Lung (tissue), 13 donors: ENCODE data around the gene ARHGEF19. TPM values are rescaled to one million over a fixed set of nuclear protein-coding genes. Genes with fewer than 3 reads are reported as not detected.

ENCODE experiments used
- ATAC-seq: fragments of 200-7000 bp; cut with Tn5 transposase; one replicate; pipeline ENCODE4 v1.9.1; 2020; ENCODE audit warnings: moderate number of reproducible peaks; ENCODE audit not compliant: insufficient read depth, low FRiP score
- DNase-seq, 3 donors: peaks; one replicate each; pipeline ENCODE4 v3.0.0-alpha.2; 2013 to 2017
- H3K27ac ChIP-seq, 2 donors: one replicate each; pipeline ENCODE4 v1.5.1; 2013; ENCODE audit warnings: mild to moderate bottlenecking in 2 of 2, moderate library complexity in 2 of 2, control low read depth in 1 of 2, inconsistent platforms in 1 of 2, low read depth in 1 of 2, low read length in 1 of 2
- H3K27me3 ChIP-seq, 3 donors: one replicate each; pipeline ENCODE4 v1.5.1; 2013; ENCODE audit warnings: low read length in 2 of 3; ENCODE audit not compliant: control insufficient read depth in 3 of 3, insufficient read depth in 3 of 3
- H3K36me3 ChIP-seq, 4 donors: one replicate each; pipeline ENCODE4 v1.5.1; 2013; ENCODE audit warnings: low read length in 4 of 4, mild to moderate bottlenecking in 1 of 4, moderate library complexity in 1 of 4; ENCODE audit not compliant: control insufficient read depth in 4 of 4, insufficient read depth in 4 of 4
- H3K4me1 ChIP-seq, 5 donors: one replicate each; pipeline ENCODE4 v1.5.1; 2013; ENCODE audit warnings: low read length in 5 of 5, mild to moderate bottlenecking in 2 of 5, moderate library complexity in 1 of 5; ENCODE audit not compliant: control insufficient read depth in 5 of 5, insufficient read depth in 5 of 5
- H3K4me3 ChIP-seq: one replicate; pipeline ENCODE4 v1.5.1; 2013; ENCODE audit warnings: mild to moderate bottlenecking, control low read depth, moderate library complexity
- H3K9ac ChIP-seq, 2 donors: one replicate each; pipeline ENCODE4 v1.5.1; 2013; ENCODE audit warnings: low read length in 2 of 2, control low read depth in 1 of 2; ENCODE audit not compliant: insufficient read depth in 1 of 2
- H3K9me3 ChIP-seq, 4 donors: one replicate each; pipeline ENCODE4 v1.5.1; 2013; ENCODE audit warnings: low read length in 3 of 4, mild to moderate bottlenecking in 1 of 4, moderate library complexity in 1 of 4; ENCODE audit not compliant: control insufficient read depth in 4 of 4, insufficient read depth in 3 of 4
- CTCF ChIP-seq: IDR thresholded peaks from 2 replicates; pipeline ENCODE4 v1.5.1; 2012; ENCODE audit warnings: mild to moderate bottlenecking; ENCODE audit errors: control extremely low read depth, extremely low read depth
- WGBS, 2 donors: extraction: QIAGEN DNeasy Blood & Tissue Kit; methylation state at CpG; one replicate each; pipeline ENCODE4 v1.1.7; 2013; 5-methylcytosine and 5-hydroxymethylcytosine counted together
- polyA plus RNA-seq, 2 donors: library from polyadenylated mRNA; stranded (reverse); fragments of 200-250 nt; gene quantifications; one replicate each; pipeline ENCODE4 v1.2.1, GENCODE V29; 2013
- small RNA-seq: library from RNA; depleted of rRNA; stranded (forward); fragments of <200 nt; gene quantifications from one replicate; pipeline ENCODE3, GENCODE V24; 2014; ENCODE audit warnings: low replicate concordance
- total RNA-seq, 2 donors: library from RNA; depleted of rRNA in 1 of 2; stranded (reverse); fragments of >200 nt in 1 of 2; gene quantifications; one replicate each; pipeline ENCODE4 v1.2.1, GENCODE V29; 2014 to 2021
- donor health status: control.
- donor health status: control.
- donor health status: Bipolar disorder and iron deficiency.
- donor health status: healthy.
- donor health status: DM: yes; HTN: yes; CAD: no.

ARHGEF19 gene
- total and polyA plus RNA-seq, 4 donors: 9.5 to 17.3 (median 14.8) TPM

- DNase-seq (no peak), ATAC-seq (no peak)
- Histone ChIP-seq H3K9ac (no peak overlapping the region), H3K36me3 (peaks cover 0 to 25% (median 0%) of the 10 kb centered on the region in 4 donors), H3K27ac (no peak overlapping the region), H3K4me3 (no peak overlapping the region), H3K4me1 (peaks cover 8 to 55% (median 35%) of the 10 kb centered on the region in 5 donors), H3K9me3 (no peaks in the 10 kb centered on the region), H3K27me3 (peaks cover 0 to 6% (median 2%) of the 10 kb centered on the region in 3 donors)
- 94% methylated on average over 7 of the region's 7 CpGs for WGBS, 2 donors
- no peak for TF ChIP-seq CTCF
These were observed 63.3 kb downstream of the ARHGEF19 start for GRCh38 chr1:16149146-16149545.

GRCh38 chr1:16148329-16149092 is 63.9 kb downstream of the ARHGEF19 start:
- Histone ChIP-seq H3K9me3 (no peaks in the 10 kb centered on the region), H3K27me3 (no peaks in the 10 kb centered on the region), H3K4me1 (peaks cover 8 to 56% (median 35%) of the 10 kb centered on the region in 5 donors), H3K9ac (no peak overlapping the region), H3K4me3 (no peak overlapping the region), H3K27ac (no peak overlapping the region), H3K36me3 (peaks cover 0 to 26% (median 0%) of the 10 kb centered on the region in 4 donors)
- ATAC-seq (no peak), DNase-seq (no peak)
- no peak for TF ChIP-seq CTCF
- WGBS, 2 donors: 94 to 95% methylated on average over 39 of the region's 39 CpGs

Small RNA genes lying within 50 kb of the gene (small RNA-seq; reads per million reads assigned to genes)
- not detected for gene MT1XP1

Other genes with a start within 250 kb of the ARHGEF19 start
- 10 to 100 TPM; 28.0 to 44.3 TPM for gene ZBTB17, start 236.6 kb downstream of the ARHGEF19 start, total RNA-seq
- 10 to 100 TPM; 44.2 to 47.1 TPM for gene ZBTB17, start 236.6 kb downstream of the ARHGEF19 start, polyA plus RNA-seq
- not detected for gene SRARP, start 208.4 kb downstream of the ARHGEF19 start, total RNA-seq
- under 1 TPM in 1 of 2 donors, not detected in 1; 0.16 TPM for gene SRARP, start 208.4 kb downstream of the ARHGEF19 start, polyA plus RNA-seq
- 10 to 100 TPM in 1 of 2 donors, 1 to 10 TPM in 1; 2.4 to 34.2 TPM for gene HSPB7, start 194.6 kb downstream of the ARHGEF19 start, total RNA-seq
- gene HSPB7, start 194.6 kb downstream of the ARHGEF19 start, polyA plus RNA-seq: 10 to 100 TPM; 11.2 to 11.5 TPM
- 1 to 10 TPM in 1 of 2 donors, not detected in 1; 1.3 TPM for gene CLCNKA, start 190.6 kb downstream of the ARHGEF19 start, total RNA-seq
- under 1 TPM; 0.10 to 0.17 TPM for gene CLCNKA, start 190.6 kb downstream of the ARHGEF19 start, polyA plus RNA-seq
- gene CLCNKB, start 168.9 kb downstream of the ARHGEF19 start, total RNA-seq: 1 to 10 TPM in 1 of 2 donors, under 1 TPM in 1; 0.37 to 1.9 TPM
- under 1 TPM; 0.06 to 0.22 TPM for gene CLCNKB, start 168.9 kb downstream of the ARHGEF19 start, polyA plus RNA-seq
- gene FAM131C, start 139.0 kb downstream of the ARHGEF19 start, total RNA-seq: not detected
- not detected for gene FAM131C, start 139.0 kb downstream of the ARHGEF19 start, polyA plus RNA-seq
- 10 to 100 TPM; 21.3 to 35.6 TPM for gene EPHA2, start 56.6 kb downstream of the ARHGEF19 start, total RNA-seq
- gene EPHA2, start 56.6 kb downstream of the ARHGEF19 start, polyA plus RNA-seq: 10 to 100 TPM; 17.5 to 19.8 TPM
- 10 to 100 TPM in 1 of 2 donors, 1 to 10 TPM in 1; 4.5 to 13.7 TPM for gene CPLANE2, start 24.5 kb upstream of the ARHGEF19 start, total RNA-seq
- gene CPLANE2, start 24.5 kb upstream of the ARHGEF19 start, polyA plus RNA-seq: 1 to 10 TPM; 5.3 to 5.9 TPM
- 10 to 100 TPM; 18.2 to 28.6 TPM for gene FBXO42, start 139.8 kb upstream of the ARHGEF19 start, total RNA-seq
- 10 to 100 TPM in 1 of 2 donors, 1 to 10 TPM in 1; 7.3 to 11.5 TPM for gene FBXO42, start 139.8 kb upstream of the ARHGEF19 start, polyA plus RNA-seq
- gene SZRD1, start 154.6 kb upstream of the ARHGEF19 start, total RNA-seq: 100 to 1,000 TPM in 1 of 2 donors, 10 to 100 TPM in 1; 29.3 to 112 TPM
- 100 to 1,000 TPM in 1 of 2 donors, 10 to 100 TPM in 1; 66.2 to 114 TPM for gene SZRD1, start 154.6 kb upstream of the ARHGEF19 start, polyA plus RNA-seq
- not detected for gene SPATA21, start 224.8 kb upstream of the ARHGEF19 start, total RNA-seq
- gene SPATA21, start 224.8 kb upstream of the ARHGEF19 start, polyA plus RNA-seq: under 1 TPM; 0.14 to 0.15 TPM
- gene NECAP2, start 228.1 kb upstream of the ARHGEF19 start, total RNA-seq: 10 to 100 TPM; 74.7 to 79.0 TPM
- gene NECAP2, start 228.1 kb upstream of the ARHGEF19 start, polyA plus RNA-seq: 10 to 100 TPM; 42.8 to 83.8 TPM